NB4 (cell line): ENCODE data around the gene KRTAP1-4.

Source experiments
- MYC ChIP-seq: IDR thresholded peaks from 2 replicates; pipeline ENCODE4 v1.6.1; 2011; ENCODE audit warnings: low read depth, low read length
- POLR2A ChIP-seq: IDR thresholded peaks from 2 replicates; pipeline ENCODE4 v1.6.1; 2011; ENCODE audit warnings: mild to moderate bottlenecking; ENCODE audit not compliant: insufficient read length; ENCODE audit errors: extremely low read depth
- TF ChIP-seq, protein P1 (sequence below): IDR thresholded peaks from one replicate; pipeline ENCODE4 v1.5.1; 2012; ENCODE audit warnings: low read depth, low read length

GRCh38 chr17:41067281-41067680, 37.3 kb upstream of the KRTAP1-4 start:
- TF ChIP-seq POLR2A (no peak), MYC (no peak)
- TF ChIP-seq, protein P1, sequence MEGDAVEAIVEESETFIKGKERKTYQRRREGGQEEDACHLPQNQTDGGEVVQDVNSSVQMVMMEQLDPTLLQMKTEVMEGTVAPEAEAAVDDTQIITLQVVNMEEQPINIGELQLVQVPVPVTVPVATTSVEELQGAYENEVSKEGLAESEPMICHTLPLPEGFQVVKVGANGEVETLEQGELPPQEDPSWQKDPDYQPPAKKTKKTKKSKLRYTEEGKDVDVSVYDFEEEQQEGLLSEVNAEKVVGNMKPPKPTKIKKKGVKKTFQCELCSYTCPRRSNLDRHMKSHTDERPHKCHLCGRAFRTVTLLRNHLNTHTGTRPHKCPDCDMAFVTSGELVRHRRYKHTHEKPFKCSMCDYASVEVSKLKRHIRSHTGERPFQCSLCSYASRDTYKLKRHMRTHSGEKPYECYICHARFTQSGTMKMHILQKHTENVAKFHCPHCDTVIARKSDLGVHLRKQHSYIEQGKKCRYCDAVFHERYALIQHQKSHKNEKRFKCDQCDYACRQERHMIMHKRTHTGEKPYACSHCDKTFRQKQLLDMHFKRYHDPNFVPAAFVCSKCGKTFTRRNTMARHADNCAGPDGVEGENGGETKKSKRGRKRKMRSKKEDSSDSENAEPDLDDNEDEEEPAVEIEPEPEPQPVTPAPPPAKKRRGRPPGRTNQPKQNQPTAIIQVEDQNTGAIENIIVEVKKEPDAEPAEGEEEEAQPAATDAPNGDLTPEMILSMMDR, result no peak
